NOMO-1 treated with dmso at 0.1 percent for 144 hours (cell line): ENCODE data around the gene CUX1.
"Not testable (repeated sequence)": the region's sequence is repeated elsewhere in the genome, so short reads cannot be mapped to it uniquely, and the experiment has no call there.

Source experiments
- DNase-seq: peaks from one replicate; lab custom pipeline; 2025; ENCODE audit not compliant: unreplicated experiment; lab: John Stamatoyannopoulos, UW

Gene CUX1

DNA sequence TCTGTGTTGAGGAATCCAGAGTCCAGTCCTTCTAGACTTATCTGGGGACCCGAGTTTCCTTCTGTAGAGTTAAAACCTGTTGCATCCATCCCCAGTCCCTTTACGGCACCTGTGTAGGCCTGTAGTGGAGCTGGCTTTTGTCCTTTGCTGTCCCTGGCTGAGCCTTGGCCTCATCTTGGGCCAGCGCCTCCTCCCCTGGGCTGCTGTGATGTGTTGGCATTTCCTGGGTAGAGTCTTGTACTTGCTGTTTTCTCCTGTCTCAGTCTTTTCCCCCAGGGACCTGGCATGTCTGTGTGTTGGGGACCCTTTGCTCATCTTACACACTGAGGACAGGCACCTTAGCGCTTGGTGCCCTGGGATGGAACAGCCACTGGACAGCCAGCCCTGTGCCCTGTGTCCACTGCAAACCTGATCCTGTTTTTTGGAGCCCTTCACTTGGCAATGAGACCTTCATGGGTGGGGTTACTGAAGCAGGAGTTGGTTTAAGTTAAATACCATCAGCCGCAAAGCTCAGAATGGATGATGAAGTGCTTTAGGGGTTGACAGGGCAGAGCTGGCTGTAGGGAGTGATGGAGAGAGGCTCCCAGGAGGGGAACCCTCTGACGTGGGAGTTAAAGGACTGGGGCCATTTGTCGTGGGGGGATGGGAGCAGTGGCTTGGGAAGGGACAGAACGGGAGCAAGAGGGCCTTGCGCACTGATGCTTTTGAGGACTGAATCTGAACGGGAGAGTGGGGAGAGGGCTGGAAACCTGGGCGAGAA lies 50.9 kb downstream of the CUX1 start:
- DNase-seq, result no peak

DNA sequence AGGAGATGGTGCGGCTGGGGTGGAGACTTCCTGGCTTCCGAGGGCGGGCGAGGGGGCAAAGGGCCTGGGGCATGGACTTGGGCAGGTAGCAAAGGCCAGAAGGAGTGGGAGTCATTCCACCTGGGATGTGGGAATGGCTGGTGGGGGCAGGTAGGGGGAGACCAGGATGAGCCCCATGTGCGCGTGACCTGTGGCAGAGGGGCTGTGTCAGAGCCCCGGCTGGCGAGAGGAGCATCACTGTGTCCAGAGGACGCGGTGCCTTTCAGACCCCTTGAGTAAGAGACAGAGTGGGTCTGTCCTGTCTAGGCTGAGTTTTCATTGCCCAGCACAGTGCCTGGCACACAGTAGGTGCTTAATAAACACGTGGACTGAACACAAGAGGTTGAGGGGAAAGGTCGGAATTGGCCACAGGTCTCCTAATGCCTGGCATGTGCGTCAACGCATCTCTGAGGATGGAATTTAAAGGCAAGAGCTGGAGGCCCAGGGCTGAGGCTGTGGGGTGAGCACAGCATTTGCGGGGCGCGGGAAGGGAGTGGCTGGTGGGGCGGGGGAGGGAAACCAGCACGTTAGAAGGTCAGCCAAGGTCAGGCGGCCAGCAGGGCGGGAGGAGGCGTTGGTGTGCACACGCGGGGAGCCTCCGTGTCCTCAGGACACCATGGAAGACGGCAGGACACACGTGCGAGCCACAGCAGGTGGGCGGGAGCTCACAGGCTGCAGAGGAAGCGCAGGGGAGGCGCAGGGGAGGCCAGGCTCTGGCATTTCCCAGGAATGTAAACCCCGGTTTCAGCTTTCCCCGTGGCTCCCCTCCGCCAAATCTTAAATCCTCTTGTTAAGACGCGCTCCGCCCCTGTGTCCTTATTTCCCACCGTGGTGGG lies 51.8 kb downstream of the CUX1 start:
- no peak for DNase-seq

DNA sequence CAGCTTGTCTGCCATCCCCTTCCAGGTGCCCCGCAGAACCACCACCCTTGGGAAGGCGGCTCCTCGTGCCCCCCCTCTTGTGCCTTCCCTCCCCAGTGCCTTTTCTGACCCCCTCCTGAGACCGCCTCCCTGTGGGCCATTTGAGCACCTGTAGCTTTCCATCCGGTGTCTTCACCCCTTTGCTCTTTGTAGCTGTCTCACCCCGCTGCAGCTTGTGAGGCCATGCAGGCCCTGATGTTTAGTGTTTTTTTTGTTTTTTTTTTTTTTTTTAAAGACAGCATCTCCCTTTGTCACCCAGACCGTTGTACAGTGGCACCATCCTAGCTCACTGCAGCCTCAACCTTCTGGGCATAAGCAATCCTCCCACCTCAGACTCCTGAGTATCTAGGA lies 52.5 kb downstream of the CUX1 start:
- DNase-seq, result no peak

DNA sequence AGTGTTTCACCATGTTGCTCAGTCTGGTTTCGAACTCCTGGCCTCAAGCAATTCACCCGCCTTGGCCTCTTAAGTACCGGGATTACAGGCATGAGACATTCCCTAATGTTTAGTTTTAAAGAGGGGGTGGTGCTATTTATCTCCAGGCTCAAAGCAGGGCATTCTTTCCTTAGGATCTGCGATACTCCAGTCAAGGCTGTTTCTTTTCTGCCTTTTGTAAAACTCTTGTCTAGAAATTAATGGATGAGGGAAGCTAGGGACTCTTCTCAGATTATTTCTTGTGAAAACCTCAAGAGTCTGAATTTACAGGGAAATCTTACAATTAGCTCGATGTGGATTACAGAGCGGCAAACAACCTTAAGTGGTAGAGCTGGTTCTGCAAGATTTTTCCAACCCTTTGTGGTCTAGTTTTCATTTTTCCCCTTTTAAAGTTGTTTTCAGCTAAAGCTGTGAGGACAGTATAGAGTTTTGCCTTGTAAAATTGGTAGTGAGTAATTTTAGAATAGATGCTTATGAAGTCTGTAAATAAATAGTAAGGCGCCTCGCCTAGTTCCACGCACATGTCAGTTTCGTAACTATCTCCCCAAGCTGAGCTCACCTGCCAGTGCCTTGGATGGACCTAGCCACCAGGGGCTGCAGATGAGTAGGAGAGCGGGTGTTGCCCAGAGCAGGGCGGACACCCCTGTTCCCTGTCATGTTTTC lies 53.1 kb downstream of the CUX1 start:
- DNase-seq, result no peak

DNA sequence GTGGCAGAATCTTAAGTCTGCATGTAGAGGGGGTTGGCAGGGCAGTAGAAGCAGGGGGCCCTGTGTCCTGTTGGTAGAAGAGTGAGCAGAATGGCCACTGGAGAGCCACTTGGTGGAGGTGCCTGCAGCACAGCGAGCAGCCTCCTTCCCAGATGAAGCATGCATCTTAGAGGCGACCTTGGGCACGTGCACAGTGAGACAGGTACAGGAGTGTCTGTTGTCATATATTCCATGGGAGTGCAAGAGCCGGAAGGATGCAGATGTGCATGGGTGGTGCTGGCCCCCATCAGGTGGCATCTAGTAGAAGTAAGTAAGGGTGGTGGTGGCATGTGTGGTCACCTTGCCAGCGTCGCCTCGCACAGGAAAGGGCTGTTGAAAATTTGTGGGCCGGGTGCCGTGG lies 53.9 kb downstream of the CUX1 start:
- no peak for DNase-seq

DNA sequence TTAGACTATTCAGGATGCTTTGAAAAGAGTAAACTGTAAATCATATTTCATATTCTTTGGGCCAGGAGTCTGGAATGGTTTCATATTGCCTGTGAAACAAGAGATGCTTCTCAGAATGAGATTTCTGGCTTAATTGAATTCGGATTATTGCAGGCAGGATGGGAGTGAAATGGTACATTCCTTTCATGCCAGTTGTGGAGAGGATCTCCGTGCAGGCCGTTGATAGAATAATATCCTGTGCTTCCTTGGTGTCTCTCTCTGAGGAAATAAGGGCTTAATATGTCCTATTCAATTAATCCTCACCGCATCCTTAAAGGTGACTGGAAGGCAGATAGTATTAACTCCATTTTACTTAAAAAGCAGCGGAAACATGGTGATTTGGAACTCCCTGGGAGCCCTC lies 56.6 kb downstream of the CUX1 start:
- no peak for DNase-seq

DNA sequence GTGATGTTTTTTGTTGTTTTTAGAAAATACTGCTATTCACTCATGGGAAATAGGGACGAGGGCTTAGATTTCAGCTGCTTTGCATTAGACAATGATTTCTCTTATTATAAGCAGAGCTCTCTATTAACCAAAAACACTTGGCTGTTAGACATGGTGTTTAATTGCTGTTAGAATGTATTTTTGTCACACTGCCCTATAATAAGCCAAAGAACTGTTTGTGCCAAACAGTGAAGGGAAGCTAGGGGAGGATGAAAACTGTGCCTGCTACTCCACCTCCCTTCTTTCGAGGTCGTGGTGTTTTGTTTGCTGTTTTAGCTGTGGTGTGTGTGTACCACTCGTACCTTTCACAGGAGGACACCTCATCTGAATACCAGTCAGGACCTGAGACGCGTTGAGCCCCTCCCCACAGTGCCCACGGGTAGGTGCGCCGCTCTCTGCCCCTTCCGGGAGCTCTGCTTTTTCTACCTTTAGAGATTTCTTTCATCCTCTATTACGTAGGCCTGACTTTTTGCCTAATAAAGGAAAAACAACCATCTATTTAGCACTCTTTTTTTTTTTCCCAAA lies 57.9 kb downstream of the CUX1 start:
- DNase-seq, result no peak

DNA sequence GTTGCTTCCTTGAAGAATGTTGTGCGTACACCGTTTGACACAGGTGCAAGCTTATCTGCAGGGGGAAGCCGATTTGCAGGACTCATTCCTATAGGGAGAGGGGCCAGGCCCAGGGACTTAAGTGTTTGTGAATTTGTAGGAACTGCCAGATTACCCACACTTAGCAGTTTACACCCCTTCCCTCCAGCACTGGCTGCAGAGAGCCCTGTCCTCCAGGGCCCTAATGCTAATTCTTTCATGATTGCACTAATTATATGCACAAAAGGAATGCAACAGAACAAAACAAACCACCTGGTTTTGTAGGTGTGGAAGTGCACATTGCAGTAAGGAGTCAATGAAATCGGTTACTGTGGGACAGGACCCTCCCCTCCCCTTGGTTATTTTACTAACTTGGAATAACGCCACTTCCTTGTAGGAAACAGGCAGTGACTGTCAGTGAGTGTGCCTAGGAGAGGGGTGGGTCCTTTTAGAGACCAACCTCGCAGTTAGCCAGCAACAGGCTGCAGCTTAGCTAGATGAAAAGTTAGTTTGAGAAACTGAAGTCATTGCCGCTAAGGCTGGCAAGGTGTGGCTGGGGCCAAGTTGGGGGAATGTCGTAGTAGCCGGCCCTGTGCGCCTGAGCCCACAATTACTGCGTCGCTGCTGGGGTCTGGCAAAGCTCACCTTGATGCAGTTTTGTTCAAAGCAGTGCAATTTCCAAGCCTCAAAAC lies 60.6 kb downstream of the CUX1 start:
- DNase-seq, result no peak

DNA sequence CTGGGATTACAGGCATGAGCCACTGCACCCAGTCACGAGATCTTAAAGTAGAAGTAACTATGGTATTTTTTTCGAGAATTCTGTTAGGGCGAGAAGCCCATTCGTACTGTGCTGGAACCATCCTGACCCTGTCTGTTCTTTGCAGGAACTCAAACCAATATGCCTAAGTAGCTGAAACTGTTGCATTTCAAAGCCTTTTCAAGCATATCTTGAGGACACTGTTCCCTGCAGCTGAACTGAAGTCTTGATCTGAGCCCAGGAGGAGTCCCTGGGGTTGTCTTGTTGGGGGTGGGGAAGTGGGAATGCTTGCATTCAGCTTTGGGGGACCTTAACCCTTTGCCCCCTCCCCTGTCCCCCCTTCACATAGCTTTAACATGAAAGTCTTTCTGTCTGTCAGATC lies 61.5 kb downstream of the CUX1 start:
- no peak for DNase-seq

DNA sequence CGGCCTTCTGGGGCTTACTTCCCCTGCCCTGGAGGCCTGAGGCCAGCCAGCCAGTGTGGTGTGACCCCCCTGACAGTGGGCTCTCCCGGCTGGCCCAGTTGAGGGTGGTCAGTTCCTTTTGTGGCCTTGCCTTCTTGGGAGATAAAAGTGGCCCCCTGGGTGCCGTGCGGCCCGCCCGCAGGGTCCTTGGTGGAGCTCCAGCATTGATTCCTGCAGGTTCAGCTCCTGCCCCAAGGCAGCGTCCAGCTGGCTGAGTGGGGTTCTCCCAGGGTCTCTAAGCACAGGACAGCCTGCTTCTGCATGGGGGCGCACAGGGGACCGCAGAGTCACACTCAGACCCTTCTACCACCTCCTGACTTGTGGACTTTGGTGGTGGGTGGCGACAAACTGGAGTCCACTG lies 62.1 kb downstream of the CUX1 start:
- no peak for DNase-seq

DNA sequence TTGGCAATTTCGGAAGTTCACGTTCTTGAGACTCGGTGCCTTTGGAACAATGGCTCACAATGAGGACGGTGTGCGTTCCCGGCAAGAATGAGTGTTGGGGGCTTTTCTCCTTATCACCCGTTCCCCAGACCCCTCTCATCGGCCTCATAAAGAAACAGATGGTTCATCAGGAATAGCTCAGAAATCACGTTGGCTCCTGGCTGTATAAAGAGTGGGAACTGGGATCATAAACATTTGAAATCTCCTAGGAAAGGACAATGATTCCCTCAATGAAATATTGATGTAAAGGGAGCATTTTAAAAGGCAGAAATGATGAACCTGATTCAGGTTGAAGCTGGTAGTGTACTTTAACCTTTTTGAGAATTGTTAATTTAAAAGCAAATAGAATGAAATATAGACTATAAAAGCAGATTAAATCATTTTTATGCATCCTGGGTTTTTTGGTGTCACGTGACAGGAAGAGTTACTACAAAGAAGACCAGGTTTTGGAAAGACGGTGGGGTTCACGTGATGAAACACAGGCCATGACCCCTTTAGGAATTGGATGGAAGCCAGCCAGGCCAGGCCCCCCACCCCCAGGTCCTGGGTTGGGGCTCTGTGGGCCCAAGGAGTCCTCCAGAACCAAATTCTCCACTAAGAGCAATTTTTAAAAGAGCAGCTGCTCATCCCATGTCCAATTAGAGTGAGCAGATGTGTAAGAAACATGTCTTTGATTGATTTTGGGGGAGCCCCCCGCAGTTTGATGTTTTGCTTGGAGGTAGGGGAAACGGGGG lies 63.0 kb downstream of the CUX1 start:
- no peak for DNase-seq

DNA sequence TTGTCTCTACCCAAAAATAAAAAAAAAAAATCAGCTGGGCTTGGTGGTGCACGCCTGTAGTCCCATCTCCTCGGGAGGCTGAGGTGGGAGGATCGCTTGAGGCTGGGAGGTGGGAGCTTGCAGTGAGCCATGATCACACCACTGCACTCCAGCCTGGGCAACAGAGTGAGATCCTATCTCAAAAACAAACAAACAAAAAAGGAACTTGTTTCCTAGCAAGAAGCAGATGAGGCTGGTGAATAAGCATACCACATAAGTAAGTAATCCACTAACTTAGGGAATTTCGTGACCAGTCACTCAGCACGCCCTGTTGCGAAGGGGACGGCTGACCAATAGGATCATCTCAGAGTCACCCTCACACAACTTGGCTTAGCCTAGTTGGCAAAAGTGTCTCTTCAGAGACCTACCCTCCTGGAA lies 64.6 kb downstream of the CUX1 start:
- no peak for DNase-seq

DNA sequence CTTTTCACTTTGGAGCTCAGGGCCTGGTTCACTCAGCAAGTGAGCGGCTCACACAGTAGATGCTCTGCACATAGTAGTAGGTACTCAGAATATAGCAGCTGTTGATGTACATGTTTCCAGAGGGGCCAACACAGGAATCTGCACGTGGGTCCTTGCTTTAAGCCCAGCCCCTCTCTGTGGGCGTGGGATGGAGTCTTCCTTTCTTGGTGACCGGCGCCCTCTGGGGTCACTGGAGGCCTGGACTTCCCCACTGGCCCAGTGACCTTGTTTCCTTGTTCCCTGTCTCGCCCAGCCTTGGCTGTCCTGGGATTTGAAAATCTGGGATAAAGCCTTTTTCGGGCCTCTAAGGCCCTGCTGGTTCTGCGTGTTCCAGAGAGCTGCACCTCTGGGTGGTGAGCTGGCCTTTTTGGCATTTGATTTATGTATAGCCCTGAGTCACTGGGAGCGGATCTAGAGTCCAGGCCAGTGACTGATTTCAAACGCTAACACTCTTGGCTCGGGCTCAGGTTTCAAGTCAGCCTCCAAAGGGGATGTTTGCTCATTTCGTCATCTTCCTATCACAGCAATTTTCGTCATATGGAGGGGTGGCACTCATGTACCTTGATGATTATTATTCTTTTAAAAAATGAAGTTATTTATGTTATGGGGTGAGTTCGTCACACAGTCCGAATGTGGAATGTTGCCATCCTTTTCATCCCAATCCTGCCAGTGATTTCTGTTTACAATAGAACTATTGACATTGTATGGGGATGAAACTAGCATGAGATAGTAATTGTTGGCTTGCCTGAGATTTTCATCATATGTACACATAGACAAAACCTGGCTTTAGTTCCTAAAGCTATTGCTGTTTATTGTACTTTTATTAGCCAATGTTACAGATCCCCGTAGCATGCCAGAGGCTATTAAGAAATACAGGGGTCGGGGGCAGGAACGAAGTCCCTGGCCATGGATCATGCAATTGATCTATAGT lies 65.5 kb downstream of the CUX1 start:
- DNase-seq, result peak; percentile 90

DNA sequence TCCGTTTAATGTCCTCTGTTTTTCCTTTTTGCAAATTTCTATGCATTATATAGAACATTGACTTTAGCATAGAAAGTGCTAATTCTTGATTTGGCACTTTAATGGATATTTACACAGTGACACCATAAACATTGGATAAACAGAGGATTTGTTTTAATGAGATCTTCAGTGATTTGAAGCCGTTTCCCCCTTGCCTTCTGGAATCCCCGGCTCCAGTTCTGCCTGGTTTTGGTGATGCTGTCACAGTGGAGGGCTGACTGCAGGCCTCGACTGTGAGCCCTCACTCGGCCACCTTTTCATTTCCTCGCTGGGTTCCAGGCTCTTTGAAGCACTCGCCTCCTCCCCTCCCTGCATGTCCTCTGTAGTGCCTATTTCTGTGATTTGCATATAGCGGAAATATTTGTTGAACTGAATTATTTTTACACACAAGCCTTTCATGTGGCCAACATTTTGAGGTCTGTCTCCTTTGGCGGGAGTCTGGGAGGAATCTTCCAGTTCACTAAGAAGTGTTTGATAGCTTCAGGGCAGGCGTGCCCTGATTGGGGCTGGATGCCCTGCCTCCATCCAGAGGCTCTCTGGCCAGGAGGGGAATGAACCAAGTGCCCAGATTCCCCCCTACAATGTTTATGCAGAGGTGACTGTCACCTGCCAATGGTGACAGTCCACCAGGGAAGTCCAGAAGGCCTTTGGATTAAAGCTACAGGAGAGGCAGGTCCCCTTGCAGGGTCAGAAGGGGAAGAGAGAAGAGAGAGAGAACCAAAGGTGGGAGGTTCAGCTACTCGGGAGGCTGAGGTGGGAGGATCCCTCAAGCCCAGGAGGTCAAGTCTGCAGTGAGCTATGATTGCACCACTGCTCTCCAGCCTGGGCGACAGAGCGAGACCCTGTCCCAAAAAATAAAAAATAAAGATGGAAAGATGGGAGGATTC lies 67.5 kb downstream of the CUX1 start:
- no peak for DNase-seq

DNA sequence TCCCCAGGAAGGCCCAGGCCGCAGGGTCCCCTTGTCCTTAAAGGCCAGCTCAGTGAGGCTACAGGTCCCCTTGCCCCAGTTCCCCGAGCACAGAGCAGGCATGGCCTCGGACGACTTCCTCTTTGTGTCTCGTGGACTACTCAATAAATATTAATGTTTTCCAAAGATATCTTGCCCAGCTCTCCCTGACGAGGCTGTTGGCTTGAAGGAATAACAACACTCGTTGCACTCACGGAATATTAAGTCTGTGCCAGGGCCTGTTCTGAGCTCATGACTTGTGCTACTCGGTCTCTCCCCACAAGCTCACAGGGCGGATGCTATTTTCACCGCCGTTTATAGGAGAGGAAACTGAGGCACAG lies 68.2 kb downstream of the CUX1 start:
- DNase-seq, result no peak

DNA sequence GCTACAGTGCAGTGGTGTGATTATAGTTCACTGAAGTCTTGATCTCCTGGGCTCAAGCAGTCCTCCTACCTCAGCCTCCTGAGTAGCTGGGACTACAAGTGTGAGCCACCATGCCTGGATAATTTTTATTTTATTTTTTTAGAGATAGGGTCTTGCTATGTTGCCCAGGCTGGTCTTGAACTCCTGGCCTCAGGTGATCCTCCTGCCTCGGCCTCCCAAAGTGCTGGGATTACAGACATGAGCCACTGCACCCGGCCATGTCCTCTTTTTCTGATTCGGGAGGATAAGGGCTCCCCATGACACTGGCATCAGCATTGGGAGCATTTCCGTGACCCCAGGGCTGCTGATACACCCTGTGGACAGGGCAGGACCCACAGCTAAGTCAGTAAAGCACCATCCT lies 69.9 kb downstream of the CUX1 start:
- not testable (repeated sequence) for DNase-seq

DNA sequence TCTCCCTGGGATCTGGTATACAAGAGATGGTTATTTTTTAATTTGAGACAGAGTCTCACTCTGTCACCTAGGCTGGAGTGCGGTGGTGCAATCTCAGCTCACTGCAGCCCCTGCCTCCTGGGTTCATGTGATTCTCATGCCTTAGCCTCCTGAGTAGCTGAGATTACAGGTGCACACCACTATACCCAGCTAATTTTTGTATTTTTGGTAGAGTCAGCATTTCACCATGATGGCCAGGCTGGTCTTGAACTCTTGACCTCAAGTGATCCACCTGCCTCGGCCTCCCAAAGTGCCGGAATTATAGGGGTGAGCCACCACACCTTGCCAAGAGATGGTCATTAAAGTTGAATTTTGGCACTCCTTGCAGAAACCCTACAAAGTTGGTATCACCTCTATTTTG lies 71.1 kb downstream of the CUX1 start:
- not testable (repeated sequence) for DNase-seq
